ENCODE measurements around the gene ADSS2.
"Not testable (repeated sequence)": the region's sequence is repeated elsewhere in the genome, so short reads cannot be mapped to it uniquely, and the experiment has no call there.

Gene ADSS2

GRCh38 chr1:244451539-244451950, at the start of gene ADSS2:
Gene ADSS2 (minus strand): TSS chr1:244451909. CDS start chr1:244451817, 92 bp downstream.
- no peak for DNase-seq (ENCODE audit: low spot score)

- DNase-seq (ENCODE audit: low spot score), result not testable (repeated sequence)
Observed at GRCh38 chr1:244500515-244500914, 48.8 kb upstream of the ADSS2 start.

- DNase-seq (ENCODE audit: low spot score), result not testable (repeated sequence)
Observed at GRCh38 chr1:244499484-244499883, 47.8 kb upstream of the ADSS2 start.

- no peak for DNase-seq (ENCODE audit: low spot score)
Observed at GRCh38 chr1:244497805-244498204, 46.1 kb upstream of the ADSS2 start.

GRCh38 chr1:244496186-244496585, 44.5 kb upstream of the ADSS2 start:
- no peak for DNase-seq (ENCODE audit: low spot score)

- DNase-seq (ENCODE audit: low spot score), result no peak
Observed at GRCh38 chr1:244494653-244495052, 42.9 kb upstream of the ADSS2 start.

DNA sequence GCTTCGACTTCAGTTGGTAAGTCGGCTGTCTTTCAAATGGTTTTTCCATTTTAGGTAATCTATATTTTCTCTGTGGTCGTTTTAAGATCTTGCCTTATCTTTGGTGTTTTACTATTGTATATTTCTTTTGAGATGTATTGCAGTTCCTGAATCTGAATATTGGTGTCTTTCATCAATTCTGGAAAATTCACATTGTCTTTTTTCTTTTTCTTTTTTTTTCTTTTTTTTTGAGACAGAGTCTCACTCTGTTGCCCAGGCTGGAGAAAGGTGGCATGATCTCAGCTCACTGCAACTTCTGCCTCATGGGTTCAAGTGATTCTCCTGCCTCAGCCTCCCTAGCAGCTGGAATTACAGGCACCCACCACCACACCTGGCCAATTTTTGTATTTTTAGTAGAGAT, 33.3 kb upstream of the ADSS2 start:
- DNase-seq (ENCODE audit: low spot score), result not testable (repeated sequence)

DNA sequence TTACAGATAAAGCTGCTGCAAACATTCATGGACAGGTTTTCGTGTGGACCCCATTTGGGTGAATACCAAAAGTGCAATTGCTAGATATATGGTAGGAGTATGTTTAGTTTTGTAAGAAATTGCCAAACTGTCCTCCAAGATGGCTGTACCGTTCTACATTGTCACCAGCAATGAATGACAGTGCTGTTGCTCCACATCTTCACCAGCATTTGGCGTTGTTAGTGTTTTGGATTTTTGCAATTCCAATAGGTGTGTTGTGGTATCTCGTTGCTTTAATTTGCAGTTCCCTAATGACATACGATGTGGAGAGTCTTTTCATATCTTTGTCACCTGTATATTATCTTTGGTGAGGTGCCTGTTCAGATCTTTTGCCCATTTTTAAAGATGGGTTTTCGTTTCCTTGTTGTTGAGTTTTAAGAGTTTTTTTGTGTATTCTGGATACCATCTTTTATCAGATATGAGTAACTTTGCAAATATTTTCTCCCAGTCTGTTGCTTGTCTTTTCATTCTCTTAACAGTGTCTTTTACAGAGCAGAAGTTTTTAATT, 21.4 kb upstream of the ADSS2 start:
- DNase-seq (ENCODE audit: low spot score), result no peak

DNA sequence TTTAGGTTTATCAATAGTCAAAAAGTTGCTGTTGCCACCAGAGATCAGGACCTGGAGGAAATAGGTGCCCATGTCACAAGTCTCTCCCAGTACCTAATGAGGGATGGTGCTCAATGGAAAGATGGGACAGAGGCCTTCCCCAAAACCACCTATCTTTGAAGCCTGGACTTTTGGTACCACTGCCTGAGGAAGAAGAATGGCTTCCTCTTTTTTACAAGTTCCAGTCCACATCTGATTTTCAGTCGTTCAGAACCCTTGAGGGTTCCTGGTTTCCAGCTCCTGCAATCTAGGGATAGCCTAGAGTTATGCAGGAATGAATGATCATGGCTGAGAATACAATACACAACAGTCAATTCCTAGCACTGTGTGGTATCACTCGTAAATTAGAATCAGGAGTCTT, 15.0 kb upstream of the ADSS2 start:
- DNase-seq (ENCODE audit: low spot score), result no peak

DNA sequence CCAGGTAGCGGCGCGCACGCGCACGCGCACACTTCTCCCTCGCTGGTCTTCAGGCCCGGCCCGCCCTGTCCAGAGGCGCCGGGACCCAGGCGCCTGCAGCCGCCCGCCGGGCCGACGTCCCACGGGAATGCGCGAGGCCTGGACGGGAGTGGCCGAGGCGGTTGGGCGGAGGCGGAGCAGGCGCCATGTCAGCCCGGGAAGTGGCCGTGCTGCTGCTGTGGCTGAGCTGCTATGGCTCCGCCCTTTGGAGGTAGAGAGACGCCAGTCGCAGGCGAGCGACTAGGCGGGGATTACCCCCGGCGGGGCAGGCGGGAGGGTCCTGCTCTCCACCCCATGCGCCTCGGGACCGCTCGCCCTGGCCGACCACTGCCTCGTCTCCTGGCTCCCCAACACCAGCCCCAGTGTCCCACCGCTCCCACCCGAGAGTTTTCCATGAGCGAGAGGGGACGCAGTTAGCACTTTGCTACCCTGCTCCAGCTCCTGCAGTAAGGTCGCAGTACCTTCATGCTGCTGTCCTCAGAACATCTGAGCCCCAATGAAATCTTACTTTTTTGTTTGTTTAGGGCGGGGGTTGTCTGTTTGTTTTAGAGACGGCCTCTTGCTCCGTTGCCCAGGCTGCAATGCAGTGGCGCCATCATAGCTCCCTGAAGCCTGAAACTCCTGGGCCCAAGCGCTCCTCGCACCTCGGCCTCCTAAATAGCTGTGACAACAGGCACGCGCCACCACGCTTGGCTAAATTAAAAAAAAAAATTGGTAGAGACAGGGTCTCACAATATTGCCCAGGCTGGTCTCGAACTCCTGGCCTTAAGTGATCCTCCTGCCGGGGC, 9.7 kb upstream of the ADSS2 start, which contains the start of gene CATSPERE:
TSS of gene CATSPERE (plus strand) at position 29 of the 827 bp plus-strand sequence. CDS start at position 186, 157 bp downstream.
- DNase-seq (ENCODE audit: low spot score), result peak; percentile 88

DNA sequence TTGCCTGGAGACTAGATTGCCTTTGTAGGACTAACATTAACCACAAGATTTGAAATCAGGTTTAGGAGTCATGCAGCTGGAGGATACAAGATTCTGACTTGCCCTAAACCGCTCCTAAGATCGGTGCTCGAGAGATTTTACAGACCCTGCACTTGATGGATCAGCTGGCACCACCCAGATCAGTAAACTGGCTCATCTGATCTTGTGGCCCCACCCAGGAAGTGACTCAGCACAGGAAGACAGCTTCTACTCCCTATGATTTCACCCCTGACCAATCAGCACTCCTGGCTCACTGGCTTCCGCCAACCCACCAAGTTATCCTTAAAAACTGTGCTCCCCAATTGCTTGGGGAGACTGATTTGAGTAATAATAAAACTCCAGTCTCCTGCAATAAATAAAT, 8.5 kb upstream of the ADSS2 start:
- no peak for DNase-seq (ENCODE audit: low spot score)

DNA sequence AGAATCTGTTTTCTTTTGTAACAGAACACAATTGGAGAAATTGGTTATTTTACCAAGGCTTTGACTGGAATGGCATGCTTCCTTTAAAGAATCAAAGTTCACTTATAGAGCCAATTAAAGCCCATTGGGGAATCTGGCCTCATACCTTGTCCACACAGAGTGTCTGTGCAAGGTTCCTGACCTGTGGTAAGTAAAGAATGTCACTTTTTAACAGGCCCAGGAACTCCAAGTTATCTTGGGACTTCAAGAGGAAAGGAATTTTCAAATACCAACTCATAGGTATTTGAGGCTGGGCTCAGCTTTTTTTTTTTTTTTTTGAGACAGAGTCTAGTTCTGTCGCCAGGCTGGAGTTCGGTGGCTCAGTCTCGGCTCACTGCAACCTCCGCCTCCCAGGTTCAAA, 7.1 kb upstream of the ADSS2 start:
- DNase-seq (ENCODE audit: low spot score), result no peak

GRCh38 chr1:244456586-244456985, 4.9 kb upstream of the ADSS2 start:
- no peak for DNase-seq (ENCODE audit: low spot score)

GRCh38 chr1:244454412-244454811, 2.7 kb upstream of the ADSS2 start:
- DNase-seq (ENCODE audit: low spot score), result no peak

DNA sequence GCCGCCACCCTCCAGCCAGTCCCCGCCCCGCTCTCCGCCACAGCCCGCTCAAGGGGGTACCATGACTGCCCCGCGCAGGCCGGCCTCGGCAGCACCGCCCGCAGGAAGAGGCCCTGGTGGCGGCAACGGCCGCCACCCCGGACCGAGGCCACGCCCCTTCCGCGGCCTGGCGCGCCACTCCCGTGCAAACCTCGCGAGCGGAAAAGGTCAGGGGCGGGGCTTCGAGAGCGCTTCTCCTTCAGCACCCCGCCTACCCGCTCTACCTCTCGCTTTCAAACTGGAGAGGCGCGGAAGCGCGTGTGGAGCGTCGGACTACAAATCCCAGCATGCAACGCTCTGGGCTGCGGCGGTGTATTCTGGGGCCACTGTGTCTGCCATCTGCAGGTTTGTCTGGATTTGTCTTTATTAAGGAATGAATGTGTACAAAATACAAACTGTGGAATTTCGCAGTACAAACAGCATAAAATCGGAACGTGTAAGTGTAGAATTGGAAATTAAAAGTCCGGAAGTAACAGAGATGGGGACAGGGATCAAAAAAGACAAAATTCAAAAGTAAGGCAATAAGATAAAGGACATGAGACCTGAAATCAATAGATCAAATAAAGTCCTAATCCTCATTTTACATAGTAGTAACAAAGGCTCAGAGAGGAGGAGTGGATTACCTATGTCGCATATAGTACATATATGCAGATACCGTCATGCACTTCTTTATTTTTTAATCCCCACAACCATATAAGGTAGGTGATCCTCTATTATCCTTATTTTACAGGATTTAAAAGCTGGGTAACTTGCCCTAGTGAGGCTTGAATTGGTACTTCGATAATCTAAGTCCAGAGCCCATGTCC, 464 bp upstream of the ADSS2 start:
- peak; percentile 98 for DNase-seq (ENCODE audit: low spot score)

DNA sequence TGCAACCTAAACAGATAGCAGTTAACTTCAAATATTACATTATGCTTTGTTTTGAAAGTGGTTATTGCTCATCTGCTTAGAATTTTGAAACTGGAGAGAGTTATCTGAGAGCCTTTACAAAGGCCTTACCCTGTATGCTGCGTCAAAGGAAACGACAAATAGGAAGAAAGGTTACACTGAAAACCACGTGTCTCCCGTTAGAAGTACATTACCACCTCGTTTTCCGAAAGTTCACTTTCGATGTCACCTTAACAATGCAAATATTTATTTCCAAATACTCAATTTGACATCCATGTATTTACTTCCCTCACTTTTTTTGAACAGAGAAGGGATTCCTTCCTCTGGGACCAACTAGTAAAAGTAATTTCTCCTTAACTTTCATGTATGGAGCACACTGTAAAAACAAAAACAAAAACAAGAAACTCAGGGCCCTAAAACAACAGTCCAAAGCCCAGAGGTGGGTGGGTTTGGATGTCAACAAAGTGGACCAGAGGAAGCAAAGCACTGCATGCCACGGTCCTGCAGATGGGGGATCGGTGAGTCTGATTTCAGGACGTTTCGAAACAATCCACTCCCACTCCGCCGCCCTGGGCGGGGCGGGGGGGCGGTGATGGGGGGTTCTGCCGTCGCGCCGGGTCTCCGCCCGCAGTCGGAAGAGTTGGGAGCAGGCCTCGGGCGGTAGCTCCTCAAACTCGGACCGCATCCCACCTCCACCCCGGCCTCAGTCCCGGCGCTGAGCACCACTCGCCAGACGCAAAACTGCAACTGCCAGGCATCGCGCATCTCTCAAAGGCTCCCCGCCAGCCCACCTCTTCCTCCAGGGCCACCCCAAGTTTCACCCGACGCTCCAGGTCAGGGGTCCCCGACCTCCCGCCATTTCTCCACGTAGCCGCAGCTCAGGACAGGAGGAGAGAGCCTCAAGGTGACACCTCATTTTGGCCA, 841 bp downstream of the ADSS2 start:
- peak; percentile 70 for DNase-seq (ENCODE audit: low spot score)

DNA sequence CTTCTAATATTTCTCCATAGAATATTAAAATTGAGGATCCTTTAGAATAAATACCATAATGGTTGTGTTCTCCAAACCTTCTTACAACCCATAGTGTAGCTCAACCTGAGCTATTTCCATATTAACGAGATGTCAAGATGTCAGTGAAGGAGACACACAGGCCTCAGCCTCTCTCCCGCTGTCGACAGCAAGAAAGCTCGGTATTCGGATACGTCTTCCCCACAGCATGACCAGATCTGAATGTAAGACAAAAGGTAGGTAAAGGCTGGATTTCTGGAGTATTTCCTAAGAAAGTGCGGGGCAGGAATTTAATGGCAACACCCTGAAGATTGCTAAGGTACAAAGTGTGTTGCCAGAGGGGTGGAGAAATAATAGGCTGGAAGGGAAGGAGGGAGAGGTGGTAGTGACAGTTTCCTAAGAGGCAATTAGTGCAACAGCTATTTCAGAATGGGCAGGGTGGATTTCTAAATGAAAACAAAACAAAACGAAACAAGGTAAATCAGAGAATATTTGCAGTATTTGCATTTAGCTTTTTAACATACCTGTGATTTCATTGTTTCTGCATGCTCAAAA, 1.7 kb downstream of the ADSS2 start:
- no peak for DNase-seq (ENCODE audit: low spot score)

- no peak for DNase-seq (ENCODE audit: low spot score)
Observed at GRCh38 chr1:244448279-244449036, 3.3 kb downstream of the ADSS2 start.

DNA sequence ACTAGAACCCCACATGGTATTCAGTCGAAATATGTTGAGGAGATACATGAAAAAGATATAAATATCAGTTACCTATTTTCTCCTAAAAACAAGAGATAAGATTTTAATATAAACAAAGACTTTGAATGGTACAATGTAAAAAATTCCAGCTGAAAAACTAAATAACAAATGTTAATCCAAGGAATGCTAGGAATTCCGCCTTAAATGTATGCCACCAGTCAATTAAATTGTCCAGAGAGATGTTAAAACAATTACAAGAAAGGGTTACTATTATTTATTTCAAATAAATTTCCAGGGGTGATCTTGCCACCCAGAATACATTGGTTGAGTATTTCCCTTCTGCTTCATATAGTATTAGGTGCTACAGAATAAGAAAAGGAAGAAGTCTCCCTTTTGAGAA, 4.2 kb downstream of the ADSS2 start:
- no peak for DNase-seq (ENCODE audit: low spot score)

GRCh38 chr1:244447024-244447423, 4.7 kb downstream of the ADSS2 start:
- no peak for DNase-seq (ENCODE audit: low spot score)

Measured in ecto neural progenitor cell (in vitro differentiated cells).